Measurements from ENCODE around the gene TCTA.

- peak; percentile 29 to 79 (median 57) for TF ChIP-seq CTCF (IDR thresholded peaks at IDR 0.05)
- no peak for TF ChIP-seq POLR2A (IDR thresholded peaks at IDR 0.05)
Observed at GRCh38 chr3:49454458-49454857, 42.2 kb downstream of the TCTA start.
